HG03066 (cell line): Measurements from ENCODE around the gene B4GALNT4.
"Not testable (repeated sequence)": the region's sequence is repeated elsewhere in the genome, so short reads cannot be mapped to it uniquely, and the experiment has no call there.

Experiments used
- ATAC-seq: cut with Tn5 transposase; IDR thresholded peaks from one replicate; pipeline ENCODE4 v1.9.1; 2021; ENCODE audit warnings: low read depth; ENCODE audit not compliant: unreplicated experiment

Gene B4GALNT4

GRCh38 chr11:417652-418342 is 48.5 kb downstream of the B4GALNT4 start:
- no peak for ATAC-seq

GRCh38 chr11:418343-419247 is 49.3 kb downstream of the B4GALNT4 start:
- ATAC-seq = no peak

DNA sequence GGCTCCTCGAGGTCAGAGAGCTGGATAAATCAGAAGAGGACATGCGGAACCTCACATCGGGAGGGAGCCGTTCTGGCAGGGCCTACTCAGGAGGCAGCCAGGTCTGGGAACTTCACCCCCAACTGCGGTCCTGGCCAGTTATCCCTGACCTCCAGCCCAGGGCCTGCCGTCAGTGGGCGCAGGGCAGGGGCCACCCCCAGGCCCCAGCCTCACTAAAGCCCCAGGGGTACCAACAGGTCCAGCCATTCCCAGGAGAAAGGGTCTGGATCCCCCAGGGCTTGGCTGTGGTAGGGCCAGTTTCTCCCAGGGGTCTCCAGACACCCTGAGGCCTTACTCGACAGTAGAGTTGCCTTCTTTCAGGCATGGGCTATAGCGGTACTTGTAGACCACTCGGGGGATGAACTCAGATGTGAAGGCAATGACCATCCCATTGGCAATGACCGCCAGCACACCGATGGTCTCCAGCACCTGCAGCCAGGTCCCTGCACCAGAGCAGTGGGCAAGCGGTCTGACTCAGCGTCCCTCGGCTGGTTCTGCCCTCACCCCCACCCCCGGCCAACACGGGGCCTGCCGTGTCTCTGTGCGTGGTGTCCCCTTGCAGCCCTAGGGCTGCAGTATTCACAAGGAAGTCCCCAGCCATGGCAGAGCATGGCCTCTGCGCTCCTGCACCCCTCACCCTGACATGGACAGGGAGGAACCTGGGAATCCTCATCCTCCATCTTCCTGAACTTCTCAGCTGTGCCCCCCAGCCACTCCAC is 50.1 kb downstream of the B4GALNT4 start:
- no peak for ATAC-seq

DNA sequence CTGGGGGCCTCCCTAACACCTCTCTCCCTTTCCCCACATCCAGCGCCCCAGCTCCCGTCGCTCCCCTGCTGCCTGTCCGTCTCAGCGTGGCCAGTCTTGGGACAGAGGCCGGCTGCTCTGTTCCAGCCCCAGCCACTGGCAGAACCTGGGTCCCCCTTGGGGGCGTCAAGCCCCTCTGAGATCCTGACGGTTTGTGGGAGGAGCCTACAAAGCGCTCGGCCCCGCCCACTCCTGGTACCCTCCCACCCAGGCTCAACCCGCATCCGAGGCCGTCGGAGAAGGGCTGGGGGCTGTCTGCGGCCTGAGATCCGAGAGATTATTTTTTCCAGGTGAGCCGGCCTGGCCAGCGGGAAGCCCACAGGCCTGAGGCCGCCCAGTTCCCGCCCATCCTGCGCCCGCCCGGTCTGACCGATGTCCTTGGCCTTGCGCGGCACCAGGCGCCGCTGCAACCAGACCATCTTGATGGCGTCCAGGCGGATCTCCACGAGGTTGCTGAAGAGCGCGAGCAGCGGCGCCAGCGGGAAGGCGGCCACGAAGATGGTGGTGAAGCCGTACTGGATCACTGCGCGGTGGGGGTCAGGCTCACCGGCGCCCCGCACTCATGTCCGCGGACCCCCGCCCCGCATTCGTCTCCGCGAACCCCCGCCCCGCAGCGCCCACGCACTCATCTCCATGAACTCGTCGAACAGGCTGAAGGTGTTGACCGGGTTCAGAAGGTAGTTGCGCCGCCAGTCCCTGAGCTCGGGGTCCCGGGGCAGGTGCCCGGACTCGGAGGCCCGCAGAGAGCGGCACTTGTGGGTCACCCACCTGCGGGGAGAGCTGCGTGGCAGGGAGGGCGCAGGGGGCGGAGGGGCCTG is 51.0 kb downstream of the B4GALNT4 start:
- ATAC-seq = no peak

GRCh38 chr11:420911-421321 is 51.6 kb downstream of the B4GALNT4 start:
- ATAC-seq = no peak

DNA sequence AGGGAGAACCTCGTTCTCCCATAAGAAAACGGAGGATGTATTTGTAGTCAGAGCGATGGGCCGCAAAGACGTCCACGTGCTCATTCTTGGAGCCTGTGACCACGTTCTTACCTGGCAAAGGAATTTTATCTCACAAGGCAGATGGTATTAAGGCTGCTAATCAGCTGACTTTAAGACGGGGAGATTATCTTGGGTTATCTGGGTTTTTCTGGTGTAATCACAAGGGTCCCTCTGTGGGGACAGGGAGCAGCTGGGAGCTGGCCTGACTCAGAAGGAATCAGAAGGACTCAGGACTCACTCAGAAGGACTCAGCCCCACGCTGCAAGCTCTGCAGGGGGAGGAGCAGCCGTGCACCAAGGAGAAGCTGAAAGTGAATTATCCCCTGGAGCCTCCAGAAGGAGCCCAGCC is 53.0 kb downstream of the B4GALNT4 start:
- no peak for ATAC-seq

GRCh38 chr11:424232-424631 is 54.9 kb downstream of the B4GALNT4 start:
- no peak for ATAC-seq

DNA sequence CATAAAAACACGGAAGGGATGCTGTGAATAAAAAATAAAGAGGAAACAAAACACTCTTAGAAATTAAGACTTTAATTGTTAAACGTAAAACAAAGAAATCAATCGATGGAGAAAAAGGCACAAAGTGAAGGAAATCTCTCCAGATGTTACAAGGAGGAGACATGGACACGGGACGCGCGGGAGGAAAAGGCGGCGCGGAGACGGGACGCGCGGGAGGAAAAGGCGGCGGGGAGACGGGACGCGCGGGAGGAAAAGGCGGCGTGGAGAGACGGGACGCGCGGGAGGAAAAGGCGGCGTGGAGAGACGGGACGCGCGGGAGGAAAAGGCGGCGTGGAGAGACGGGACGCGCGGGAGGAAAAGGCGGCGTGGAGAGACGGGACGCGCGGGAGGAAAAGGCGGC is 55.5 kb downstream of the B4GALNT4 start:
- ATAC-seq = not testable (repeated sequence)

GRCh38 chr11:425301-425700 is 56.0 kb downstream of the B4GALNT4 start:
- no peak for ATAC-seq

- no peak for ATAC-seq
These were observed 57.6 kb downstream of the B4GALNT4 start for GRCh38 chr11:426851-427250.

- ATAC-seq = no peak
These were observed 59.0 kb downstream of the B4GALNT4 start for GRCh38 chr11:428295-428694.

DNA sequence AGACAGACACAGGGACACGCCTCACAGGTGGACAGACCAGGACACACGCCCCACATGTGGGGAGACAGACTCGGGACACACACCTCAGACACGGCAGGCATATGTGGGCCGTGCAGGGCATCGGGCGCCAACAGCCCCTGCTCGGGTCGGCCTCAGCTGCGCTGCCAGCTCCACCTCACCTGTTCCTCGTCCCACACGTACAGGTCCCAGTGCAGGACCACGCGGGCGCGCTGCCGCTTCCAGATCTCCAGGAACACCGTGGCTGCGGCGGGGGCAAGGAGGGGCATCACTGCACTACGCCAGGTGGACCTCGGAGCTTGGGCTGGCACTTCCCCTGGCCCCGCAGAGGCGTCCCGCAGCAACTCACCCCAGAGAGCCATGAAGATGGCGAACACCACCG is 60.1 kb downstream of the B4GALNT4 start:
- ATAC-seq = no peak

GRCh38 chr11:429931-430456 is 60.7 kb downstream of the B4GALNT4 start:
- ATAC-seq = no peak
